WTC11 (cell line): ENCODE results near the gene ADGRV1. TPM values are rescaled to one million over a fixed set of nuclear protein-coding genes. Genes with fewer than 3 reads are reported as not detected.
A peak's percentile ranks its signal among the peaks of the same experiment; 100 is the strongest.

Source experiments
- ATAC-seq: fragments of 200-7000 bp; cut with Tn5 transposase; 2 replicates; pipeline ENCODE4 v1.10.0; 2021; ENCODE audit warnings: mild to moderate bottlenecking, moderate library complexity
- CTCF ChIA-PET: fragments of 300-600 bp; sonication (Branson Sonifier 250); formaldehyde crosslinking; loops from one replicate; lab custom pipeline; 2021; ENCODE audit warnings: antibody characterized with exemption; lab: Charles Lee
- POLR2A ChIA-PET: fragments of 350-600 bp; sonication (Branson Sonifier 250); formaldehyde crosslinking; loops from one replicate; lab custom pipeline; 2021; ENCODE audit warnings: antibody characterized with exemption; lab: Charles Lee
- DNase-seq: peaks from one replicate; pipeline ENCODE4 v3.0.0; 2021; ENCODE audit warnings: low spot score
- H3K27ac Mint-ChIP-seq: 2 replicates; pipeline ENCODE4 v1.8.0; 2021; ENCODE audit warnings: mixed read lengths
- H3K27me3 Mint-ChIP-seq: 2 replicates; pipeline ENCODE4 v1.8.0; 2021; ENCODE audit warnings: low read depth, mild to moderate bottlenecking, moderate library complexity, mixed read lengths
- H3K36me3 Mint-ChIP-seq: 2 replicates; pipeline ENCODE4 v1.8.0; 2021; ENCODE audit warnings: mixed read lengths
- H3K4me1 Mint-ChIP-seq: 2 replicates; pipeline ENCODE4 v1.8.0; 2022; ENCODE audit warnings: mixed read lengths
- H3K4me3 Mint-ChIP-seq: 2 replicates; pipeline ENCODE4 v1.8.0; 2021; ENCODE audit warnings: mild to moderate bottlenecking, moderate library complexity, mixed read lengths
- H3K9me3 Mint-ChIP-seq: 2 replicates; pipeline ENCODE4 v1.8.0; 2021; ENCODE audit warnings: mixed read lengths
- AR ChIP-seq: fragments of 250-450 bp; sonication (Bioruptor Pico); IDR thresholded peaks from 2 replicates; pipeline ENCODE4 v1.9.0; 2021; ENCODE audit warnings: mild to moderate bottlenecking
- ATF1 ChIP-seq: sonication (generic); formaldehyde crosslinking; IDR thresholded peaks from 2 replicates; pipeline ENCODE4 v1.8.1; 2023; ENCODE audit warnings: mild to moderate bottlenecking, moderate library complexity, missing genetic modification reagents
- ATF3 ChIP-seq: sonication (generic); formaldehyde crosslinking; conservative IDR thresholded peaks from 2 replicates; pipeline ENCODE4 v1.8.1; 2022; ENCODE audit warnings: mild to moderate bottlenecking, missing genetic modification reagents
- CBFB ChIP-seq: sonication (generic); formaldehyde crosslinking; IDR thresholded peaks from 2 replicates; pipeline ENCODE4 v1.8.1; 2022; ENCODE audit warnings: mild to moderate bottlenecking, low read depth, missing genetic modification reagents
- CREM ChIP-seq: sonication (generic); formaldehyde crosslinking; IDR thresholded peaks from 2 replicates; pipeline ENCODE4 v1.8.1; 2022; ENCODE audit warnings: mild to moderate bottlenecking, missing genetic modification reagents, moderate library complexity
- CTCF ChIP-seq: fragments of 200-600 bp; IDR thresholded peaks from 2 replicates; pipeline ENCODE4 v1.8.0; 2022; ENCODE audit warnings: antibody characterized with exemption
- ELF4 ChIP-seq: sonication (generic); formaldehyde crosslinking; IDR thresholded peaks from 2 replicates; pipeline ENCODE4 v1.8.1; 2022; ENCODE audit warnings: low read depth, mild to moderate bottlenecking, moderate library complexity, missing genetic modification reagents
- ETV6 ChIP-seq: sonication (generic); formaldehyde crosslinking; IDR thresholded peaks from 2 replicates; pipeline ENCODE4 v1.8.1; 2022; ENCODE audit warnings: mild to moderate bottlenecking, missing genetic modification reagents
- GTF2I ChIP-seq: fragments of 250-450 bp; sonication (Bioruptor Pico); conservative IDR thresholded peaks from 2 replicates; pipeline ENCODE4 v1.4.0; 2021; ENCODE audit warnings: mild to moderate bottlenecking
- MYBL2 ChIP-seq: sonication (generic); formaldehyde crosslinking; IDR thresholded peaks from 2 replicates; pipeline ENCODE4 v1.8.1; 2023; ENCODE audit warnings: mild to moderate bottlenecking, moderate library complexity, missing genetic modification reagents
- OVOL2 ChIP-seq: fragments of 250-450 bp; sonication (Bioruptor Pico); IDR thresholded peaks from 2 replicates; pipeline ENCODE4 v1.9.0; 2021; ENCODE audit warnings: mild to moderate bottlenecking, borderline replicate concordance
- RORB ChIP-seq: fragments of 250-450 bp; sonication (Bioruptor Pico); IDR thresholded peaks from 2 replicates; pipeline ENCODE4 v1.9.0; 2021; ENCODE audit warnings: mild to moderate bottlenecking
- SMAD4 ChIP-seq: sonication (generic); formaldehyde crosslinking; IDR thresholded peaks from 2 replicates; pipeline ENCODE4 v1.8.0; 2022; ENCODE audit warnings: mild to moderate bottlenecking, missing genetic modification reagents
- SP1 ChIP-seq: sonication (generic); formaldehyde crosslinking; conservative IDR thresholded peaks from 2 replicates; pipeline ENCODE4 v1.8.1; 2022; ENCODE audit warnings: missing genetic modification reagents
- USF2 ChIP-seq: sonication (generic); formaldehyde crosslinking; IDR thresholded peaks from 2 replicates; pipeline ENCODE4 v1.8.1; 2023; ENCODE audit warnings: mild to moderate bottlenecking, missing genetic modification reagents, moderate library complexity
- ZNF121 ChIP-seq: sonication (generic); formaldehyde crosslinking; IDR thresholded peaks from 2 replicates; pipeline ENCODE4 v1.8.0; 2023; ENCODE audit warnings: missing genetic modification reagents
- total RNA-seq: library from RNA; stranded (reverse); gene quantifications from 3 replicates; pipeline ENCODE4 v1.2.3, GENCODE V29; 2021
- TF ChIP-seq, protein P1 (sequence below): fragments of 250-450 bp; sonication (Bioruptor Pico); IDR thresholded peaks from 2 replicates; pipeline ENCODE4 v1.8.0; 2021; ENCODE audit warnings: mild to moderate bottlenecking
- TF ChIP-seq, protein P2 (sequence below): fragments of 250-450 bp; sonication (Bioruptor Pico); IDR thresholded peaks from 2 replicates; pipeline ENCODE4 v1.9.0; 2021; ENCODE audit warnings: moderate library complexity, mild to moderate bottlenecking, inconsistent platforms, borderline replicate concordance
- TF ChIP-seq, protein P3 (sequence below): fragments of 250-450 bp; sonication (Bioruptor Pico); IDR thresholded peaks from 2 replicates; pipeline ENCODE4 v1.9.0; 2021; ENCODE audit warnings: mild to moderate bottlenecking, borderline replicate concordance
- TF ChIP-seq, protein P4 (sequence below): sonication (generic); formaldehyde crosslinking; IDR thresholded peaks from 2 replicates; pipeline ENCODE4 v1.8.0; 2022; ENCODE audit warnings: mild to moderate bottlenecking, missing genetic modification reagents

Gene ADGRV1
- total RNA-seq, 1 experiment from 2014 or later = 74.5 TPM

- Mint-ChIP-seq H3K4me1 (peaks cover 16% of the 10 kb centered on the region), H3K36me3 (no peaks in the 10 kb centered on the region), H3K9me3 (no peaks in the 10 kb centered on the region), H3K27me3 (no peaks in the 10 kb centered on the region), H3K4me3 (no peak overlapping the region), H3K27ac (peak overlapping the region; percentile 61)
- ChIA-PET POLR2A (interaction anchor here (0.6 kb wide), 1 partner anchor 193 kb away, joined by 6 read pairs; no protein-coding TSS in a partner anchor), CTCF (no interaction called here)
- ATAC-seq (no peak), DNase-seq (no peak)
- TF ChIP-seq, protein P1, sequence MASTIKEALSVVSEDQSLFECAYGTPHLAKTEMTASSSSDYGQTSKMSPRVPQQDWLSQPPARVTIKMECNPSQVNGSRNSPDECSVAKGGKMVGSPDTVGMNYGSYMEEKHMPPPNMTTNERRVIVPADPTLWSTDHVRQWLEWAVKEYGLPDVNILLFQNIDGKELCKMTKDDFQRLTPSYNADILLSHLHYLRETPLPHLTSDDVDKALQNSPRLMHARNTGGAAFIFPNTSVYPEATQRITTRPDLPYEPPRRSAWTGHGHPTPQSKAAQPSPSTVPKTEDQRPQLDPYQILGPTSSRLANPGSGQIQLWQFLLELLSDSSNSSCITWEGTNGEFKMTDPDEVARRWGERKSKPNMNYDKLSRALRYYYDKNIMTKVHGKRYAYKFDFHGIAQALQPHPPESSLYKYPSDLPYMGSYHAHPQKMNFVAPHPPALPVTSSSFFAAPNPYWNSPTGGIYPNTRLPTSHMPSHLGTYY (CRISPR knock-in tag) = no peak
- TF ChIP-seq OVOL2 (CRISPR knock-in tag) = no peak
- TF ChIP-seq CBFB (CRISPR knock-in tag) = no peak
- TF ChIP-seq ELF4 = no peak
- no peak for TF ChIP-seq GTF2I (CRISPR knock-in tag)
- no peak for TF ChIP-seq CTCF
- TF ChIP-seq CREM (CRISPR knock-in tag) = no peak
- no peak for TF ChIP-seq AR (CRISPR knock-in tag)
- TF ChIP-seq RORB (CRISPR knock-in tag) = no peak
Measured at GRCh38 chr5:91030521-91031401, 472.2 kb downstream of the ADGRV1 start.

- no peaks in the 10 kb centered on the region for H3K27me3 Mint-ChIP-seq
- ATAC-seq (no peak), DNase-seq (no peak)
- H3K36me3 Mint-ChIP-seq = no peaks in the 10 kb centered on the region
- no peak overlapping the region for H3K4me3 Mint-ChIP-seq
- H3K27ac Mint-ChIP-seq = peak overlapping the region; percentile 61; the same call in 1 of the 2 replicates
- CTCF ChIA-PET = no interaction called here
- POLR2A ChIA-PET = no interaction called here
- H3K4me1 Mint-ChIP-seq = peaks cover 16% of the 10 kb centered on the region
- H3K9me3 Mint-ChIP-seq = no peaks in the 10 kb centered on the region
- TF ChIP-seq ATF3 (no peak), ZNF121 (CRISPR knock-in tag) (no peak), USF2 (CRISPR knock-in tag) (no peak), ETV6 (CRISPR knock-in tag) (no peak), SP1 (CRISPR knock-in tag) (no peak), ATF1 (CRISPR knock-in tag) (no peak), CREM (CRISPR knock-in tag) (no peak), MYBL2 (CRISPR knock-in tag) (no peak), SMAD4 (no peak)
- TF ChIP-seq, protein P2, sequence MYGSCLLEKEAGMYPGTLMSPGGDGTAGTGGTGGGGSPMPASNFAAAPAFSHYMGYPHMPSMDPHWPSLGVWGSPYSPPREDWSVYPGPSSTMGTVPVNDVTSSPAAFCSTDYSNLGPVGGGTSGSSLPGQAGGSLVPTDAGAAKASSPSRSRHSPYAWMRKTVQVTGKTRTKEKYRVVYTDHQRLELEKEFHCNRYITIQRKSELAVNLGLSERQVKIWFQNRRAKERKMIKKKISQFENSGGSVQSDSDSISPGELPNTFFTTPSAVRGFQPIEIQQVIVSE (CRISPR knock-in tag) = no peak
- TF ChIP-seq, protein P3, sequence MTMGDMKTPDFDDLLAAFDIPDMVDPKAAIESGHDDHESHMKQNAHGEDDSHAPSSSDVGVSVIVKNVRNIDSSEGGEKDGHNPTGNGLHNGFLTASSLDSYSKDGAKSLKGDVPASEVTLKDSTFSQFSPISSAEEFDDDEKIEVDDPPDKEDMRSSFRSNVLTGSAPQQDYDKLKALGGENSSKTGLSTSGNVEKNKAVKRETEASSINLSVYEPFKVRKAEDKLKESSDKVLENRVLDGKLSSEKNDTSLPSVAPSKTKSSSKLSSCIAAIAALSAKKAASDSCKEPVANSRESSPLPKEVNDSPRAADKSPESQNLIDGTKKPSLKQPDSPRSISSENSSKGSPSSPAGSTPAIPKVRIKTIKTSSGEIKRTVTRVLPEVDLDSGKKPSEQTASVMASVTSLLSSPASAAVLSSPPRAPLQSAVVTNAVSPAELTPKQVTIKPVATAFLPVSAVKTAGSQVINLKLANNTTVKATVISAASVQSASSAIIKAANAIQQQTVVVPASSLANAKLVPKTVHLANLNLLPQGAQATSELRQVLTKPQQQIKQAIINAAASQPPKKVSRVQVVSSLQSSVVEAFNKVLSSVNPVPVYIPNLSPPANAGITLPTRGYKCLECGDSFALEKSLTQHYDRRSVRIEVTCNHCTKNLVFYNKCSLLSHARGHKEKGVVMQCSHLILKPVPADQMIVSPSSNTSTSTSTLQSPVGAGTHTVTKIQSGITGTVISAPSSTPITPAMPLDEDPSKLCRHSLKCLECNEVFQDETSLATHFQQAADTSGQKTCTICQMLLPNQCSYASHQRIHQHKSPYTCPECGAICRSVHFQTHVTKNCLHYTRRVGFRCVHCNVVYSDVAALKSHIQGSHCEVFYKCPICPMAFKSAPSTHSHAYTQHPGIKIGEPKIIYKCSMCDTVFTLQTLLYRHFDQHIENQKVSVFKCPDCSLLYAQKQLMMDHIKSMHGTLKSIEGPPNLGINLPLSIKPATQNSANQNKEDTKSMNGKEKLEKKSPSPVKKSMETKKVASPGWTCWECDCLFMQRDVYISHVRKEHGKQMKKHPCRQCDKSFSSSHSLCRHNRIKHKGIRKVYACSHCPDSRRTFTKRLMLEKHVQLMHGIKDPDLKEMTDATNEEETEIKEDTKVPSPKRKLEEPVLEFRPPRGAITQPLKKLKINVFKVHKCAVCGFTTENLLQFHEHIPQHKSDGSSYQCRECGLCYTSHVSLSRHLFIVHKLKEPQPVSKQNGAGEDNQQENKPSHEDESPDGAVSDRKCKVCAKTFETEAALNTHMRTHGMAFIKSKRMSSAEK (CRISPR knock-in tag) = no peak
- TF ChIP-seq, protein P4, sequence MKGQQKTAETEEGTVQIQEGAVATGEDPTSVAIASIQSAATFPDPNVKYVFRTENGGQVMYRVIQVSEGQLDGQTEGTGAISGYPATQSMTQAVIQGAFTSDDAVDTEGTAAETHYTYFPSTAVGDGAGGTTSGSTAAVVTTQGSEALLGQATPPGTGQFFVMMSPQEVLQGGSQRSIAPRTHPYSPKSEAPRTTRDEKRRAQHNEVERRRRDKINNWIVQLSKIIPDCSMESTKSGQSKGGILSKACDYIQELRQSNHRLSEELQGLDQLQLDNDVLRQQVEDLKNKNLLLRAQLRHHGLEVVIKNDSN (CRISPR knock-in tag) = no peak
Measured at GRCh38 chr5:91031402-91031752, 472.8 kb downstream of the ADGRV1 start.
